Endothelial cell of umbilical vein (primary cell): Measurements from ENCODE around the gene ZNF205. TPM values are rescaled to one million over a fixed set of nuclear protein-coding genes. Genes with fewer than 3 reads are reported as not detected.

Experiments
- BruUV-seq: library from RNA; stranded (reverse); fragments of 400-500 nt; replicated peaks from 2 replicates; lab custom pipeline; 2021; lab: Mats Ljungman, UMichigan
- CTCF ChIA-PET: fragments of 300-600, 350-600 bp; sonication (Branson Sonifier 250); formaldehyde crosslinking; loops from one replicate; lab custom pipeline; 2021; ENCODE audit warnings: antibody characterized with exemption, inconsistent platforms; lab: Charles Lee
- POLR2A ChIA-PET: fragments of 300-600, 350-600 bp; sonication (Branson Sonifier 250); formaldehyde crosslinking; loops from one replicate; lab custom pipeline; 2021; ENCODE audit warnings: antibody characterized with exemption, inconsistent platforms; lab: Charles Lee
- DNase-seq: peaks from one replicate; pipeline ENCODE4 v3.0.0-alpha.2; 2011; ENCODE audit warnings: low read depth, low spot score
- FAIRE-seq: peaks from 2 replicates; lab custom pipeline; 2011; peaks lifted over from hg19 to GRCh38; lab: Jason Lieb, UNC
- H2AFZ ChIP-seq: 2 replicates; pipeline ENCODE4 v1.6.0; 2012; ENCODE audit warnings: low read depth, low read length, control low read depth, inconsistent platforms
- H3K27ac ChIP-seq: 2 replicates; pipeline ENCODE4 v1.5.1; 2011; ENCODE audit warnings: low read depth, mild to moderate bottlenecking, control low read depth, low read length, moderate library complexity; ENCODE audit not compliant: insufficient read depth
- H3K27me3 ChIP-seq, 2 experiments: 2 replicates each; pipeline versions ENCODE4 v1.6.0 to v1.6.1; 2011; ENCODE audit warnings: low read length in 2 of 2, mixed read lengths in 1 of 2; ENCODE audit not compliant: control insufficient read depth in 2 of 2, insufficient read depth in 2 of 2
- H3K36me3 ChIP-seq, 2 experiments: 2 replicates in 1 of 2; 3 replicates in 1 of 2; pipeline ENCODE4 v1.5.1; 2011; ENCODE audit warnings: low read length in 2 of 2, mild to moderate bottlenecking in 1 of 2, moderate library complexity in 1 of 2; ENCODE audit not compliant: control insufficient read depth in 2 of 2, insufficient read depth in 2 of 2; ENCODE audit errors: extremely low read depth in 1 of 2
- H3K4me1 ChIP-seq: 3 replicates; pipeline ENCODE4 v1.5.1; 2011; ENCODE audit warnings: mild to moderate bottlenecking, low read length; ENCODE audit not compliant: control insufficient read depth, insufficient read depth; ENCODE audit errors: extremely low read depth
- H3K4me2 ChIP-seq: 2 replicates; pipeline ENCODE4 v1.6.1; 2011; ENCODE audit warnings: low read length, control low read depth, mixed read lengths; ENCODE audit not compliant: insufficient read depth
- H3K4me3 ChIP-seq, 3 experiments: fragments of 200-600 bp in 1 of 3; sonication (generic), shearing (Covaris generic) in 1 of 3; replicated peaks in 1 of 3; 2 replicates each; pipeline ENCODE4 v1.5.1; 2011 to 2016; ENCODE audit warnings: control low read depth in 3 of 3, low read length in 3 of 3, mild to moderate bottlenecking in 2 of 3, inconsistent platforms in 1 of 3, low read depth in 1 of 3, moderate library complexity in 1 of 3; ENCODE audit not compliant: insufficient read depth in 1 of 3
- H3K79me2 ChIP-seq: 2 replicates; pipeline ENCODE4 v1.6.0; 2012; ENCODE audit warnings: low read length, inconsistent platforms; ENCODE audit not compliant: control insufficient read depth, insufficient read depth
- H3K9ac ChIP-seq: replicated peaks from 2 replicates; pipeline ENCODE3; 2011; ENCODE audit warnings: low read length, control low read depth; ENCODE audit not compliant: insufficient read depth; ENCODE audit errors: extremely low read depth
- H3K9me1 ChIP-seq: replicated peaks from 3 replicates; pipeline ENCODE4 v1.6.0; 2011; ENCODE audit warnings: mild to moderate bottlenecking, low read length; ENCODE audit not compliant: control insufficient read depth, insufficient read depth; ENCODE audit errors: extremely low read depth
- H3K9me3 ChIP-seq: replicated peaks from 2 replicates; pipeline ENCODE4 v1.5.1; 2012; ENCODE audit warnings: low read length, inconsistent platforms; ENCODE audit not compliant: control insufficient read depth, insufficient read depth
- H4K20me1 ChIP-seq: replicated peaks from 2 replicates; pipeline ENCODE3; 2011; ENCODE audit warnings: mild to moderate bottlenecking, low read length; ENCODE audit not compliant: control insufficient read depth, insufficient read depth; ENCODE audit errors: extremely low read depth
- CTCF ChIP-seq, 2 donors: IDR thresholded peaks; 1 replicate in 1 of 2; 2 replicates in 1 of 2; pipeline ENCODE4 v1.5.1; 2011; ENCODE audit warnings: low read length in 2 of 2, mild to moderate bottlenecking in 2 of 2, moderate library complexity in 2 of 2, control low read depth in 1 of 2, inconsistent platforms in 1 of 2, low read depth in 1 of 2; ENCODE audit not compliant: insufficient read depth in 1 of 2; ENCODE audit errors: extremely low read depth in 1 of 2
- EZH2 ChIP-seq: IDR thresholded peaks from 2 replicates; pipeline ENCODE4 v1.6.1; 2012; ENCODE audit warnings: borderline replicate concordance, low read depth, mild to moderate bottlenecking, moderate library complexity, low read length, inconsistent platforms; ENCODE audit not compliant: severe bottlenecking
- FOS ChIP-seq: IDR thresholded peaks from 2 replicates; pipeline ENCODE4 v1.6.1; 2011; ENCODE audit warnings: mild to moderate bottlenecking, low read length, moderate library complexity, borderline replicate concordance; ENCODE audit not compliant: insufficient read depth
- GATA2 ChIP-seq: IDR thresholded peaks from 2 replicates; pipeline ENCODE4 v1.7.0; 2011; ENCODE audit warnings: low read depth, mild to moderate bottlenecking, moderate library complexity, mixed read lengths, low read length; ENCODE audit not compliant: insufficient read length, insufficient read depth
- JUN ChIP-seq: IDR thresholded peaks from 2 replicates; pipeline ENCODE4 v1.6.1; 2011; ENCODE audit warnings: borderline replicate concordance, low read depth; ENCODE audit not compliant: insufficient read length, insufficient read depth
- MAX ChIP-seq: IDR thresholded peaks from 2 replicates; pipeline ENCODE4 v1.6.1; 2011; ENCODE audit not compliant: insufficient read depth, insufficient read length
- MYC ChIP-seq: IDR thresholded peaks from one replicate; pipeline ENCODE4 v1.6.1; 2011; ENCODE audit warnings: mild to moderate bottlenecking, low read depth, low read length
- POLR2A ChIP-seq: IDR thresholded peaks from 2 replicates; pipeline ENCODE4 v1.6.1; 2012; ENCODE audit warnings: low read depth, mild to moderate bottlenecking, control low read depth, low read length
- POLR2AphosphoS5 ChIP-seq: IDR thresholded peaks from 2 replicates; pipeline ENCODE4 v1.6.1; 2012; ENCODE audit warnings: low read depth, mild to moderate bottlenecking, control low read depth, low read length, moderate library complexity; ENCODE audit not compliant: insufficient read depth
- dilution Hi-C: fragments of 300-500 bp; cut with MboI; formaldehyde crosslinking; loops from one replicate; pipeline ENCODE4 v1.15.0; 2019; ENCODE audit warnings: low sequenced_read_pairs; ENCODE audit not compliant: extremely low pct_ligation_motif_present
- intact Hi-C: fragments of 100-400 bp; cut with micrococcal nuclease; formaldehyde crosslinking; loops from one replicate; pipeline ENCODE4 v1.10.0; 2022
- polyA plus RNA-seq, 4 experiments: library from polyadenylated mRNA; depleted of rRNA in 3 of 4; stranded (reverse) in 3 of 4; unstranded in 1 of 4; fragments of >200 nt; gene quantifications; 2 replicates each; pipeline versions ENCODE4 v1.2.1 to v1.2.3, GENCODE V29; 2011 to 2012; ENCODE audit warnings: missing spikeins in 1 of 4
- total RNA-seq: library from RNA; stranded (reverse); gene quantifications from 2 replicates; pipeline ENCODE4 v1.2.3, GENCODE V29; 2021

The ZNF205 gene
- total and polyA plus RNA-seq, 2 donors (not counting 3 experiments of a cell fraction or from before 2014, with no cell fraction given), result 18.5 to 19.0 TPM

GRCh38 chr16:3144321-3144983, 32.1 kb downstream of the ZNF205 start:
- no peak overlapping the region for H2AFZ ChIP-seq
- H3K79me2 ChIP-seq, result no peaks in the 10 kb centered on the region
- H3K4me3 ChIP-seq, result no peak overlapping the region
- H3K4me1 ChIP-seq, result peaks cover under 1% of the 10 kb centered on the region
- CTCF ChIA-PET, result interaction anchor here (1.2 to 8.7 kb wide), 4 partner anchors 11 to 113 kb away, joined by 3 to 54 read pairs (median 3); no protein-coding TSS in a partner anchor
- POLR2A ChIA-PET, result interaction anchor here (0.6 to 1.6 kb wide), 2 partner anchors 10 to 141 kb away, joined by 3 to 5 read pairs; partner anchors contain the start of gene ZNF213
- FAIRE-seq (no peak), DNase-seq (no peak)
- no peak overlapping the region for H3K9ac ChIP-seq
- intact Hi-C loops (no loop called here), dilution Hi-C loops (no loop called here)
- BruUV-seq, result no TSS peak
- TF ChIP-seq JUN (no peak), GATA2 (no peak), MAX (no peak), FOS (no peak), CTCF (IDR thresholded peaks at IDR 0.05; ENCODE audit: extremely low read depth in 1 of 2, insufficient read depth in 1 of 2, low read depth in 1 of 2, low read length in 2 of 2) (no peak), MYC (no peak), POLR2A (no peak), POLR2AphosphoS5 (no peak), EZH2 (no peak)
- H3K9me3 ChIP-seq, result no peaks in the 10 kb centered on the region
- H4K20me1 ChIP-seq, result no peaks in the 10 kb centered on the region
- no peak overlapping the region for H3K27ac ChIP-seq
- no peaks in the 10 kb centered on the region for H3K9me1 ChIP-seq
- peaks cover 0 to 8% of the 10 kb centered on the region in 2 experiments for H3K36me3 ChIP-seq
- no peak overlapping the region for H3K4me2 ChIP-seq
- no peaks in the 10 kb centered on the region for H3K27me3 ChIP-seq
